Osteoblast (primary cell): ENCODE data around the gene IGF1. TPM values are rescaled to one million over a fixed set of nuclear protein-coding genes. Genes with fewer than 3 reads are reported as not detected.
A peak's percentile ranks its signal among the peaks of the same experiment; 100 is the strongest.

ENCODE experiments used
- DNase-seq: peaks from one replicate; pipeline ENCODE4 v3.0.0; 2011; ENCODE audit warnings: low spot score, mixed read lengths; ENCODE audit not compliant: insufficient read length; ENCODE audit errors: missing footprints
- H2AFZ ChIP-seq: 2 replicates; pipeline ENCODE4 v1.6.0; 2011; ENCODE audit warnings: mild to moderate bottlenecking, low read length
- H3K27ac ChIP-seq: 2 replicates; pipeline ENCODE4 v1.5.1; 2011; ENCODE audit warnings: mild to moderate bottlenecking, low read depth, low read length, moderate library complexity
- H3K27me3 ChIP-seq: 2 replicates; pipeline ENCODE4 v1.6.0; 2012; ENCODE audit warnings: mild to moderate bottlenecking, control low read depth, inconsistent platforms, low read length, moderate library complexity; ENCODE audit not compliant: insufficient read depth
- H3K36me3 ChIP-seq: 2 replicates; pipeline ENCODE4 v1.5.1; 2011; ENCODE audit warnings: mild to moderate bottlenecking, low read length, control low read depth, moderate library complexity; ENCODE audit not compliant: insufficient read depth
- H3K4me1 ChIP-seq: 2 replicates; pipeline ENCODE4 v1.5.1; 2011; ENCODE audit warnings: mild to moderate bottlenecking, low read length, control low read depth, moderate library complexity; ENCODE audit not compliant: insufficient read depth
- H3K4me2 ChIP-seq: 2 replicates; pipeline ENCODE4 v1.6.0; 2011; ENCODE audit warnings: mild to moderate bottlenecking, low read length; ENCODE audit not compliant: insufficient read depth
- H3K4me3 ChIP-seq: fragments of 200-600 bp; sonication (generic); 3 replicates; pipeline ENCODE4 v1.5.1; 2012; ENCODE audit warnings: mild to moderate bottlenecking, low read length, inconsistent platforms; ENCODE audit not compliant: insufficient read depth
- H3K79me2 ChIP-seq: 2 replicates; pipeline ENCODE4 v1.6.0; 2012; ENCODE audit warnings: mild to moderate bottlenecking, low read length, control low read depth, inconsistent platforms; ENCODE audit not compliant: insufficient read depth
- H3K9me3 ChIP-seq: 2 replicates; pipeline ENCODE4 v1.5.1; 2011; ENCODE audit warnings: low read depth, low read length, control low read depth
- H4K20me1 ChIP-seq: 2 replicates; pipeline ENCODE4 v1.6.0; 2012; ENCODE audit warnings: mild to moderate bottlenecking, low read length, control low read depth; ENCODE audit not compliant: insufficient read depth
- CTCF ChIP-seq: IDR thresholded peaks from 2 replicates; pipeline ENCODE4 v1.5.1; 2011; ENCODE audit warnings: mild to moderate bottlenecking, low read depth, low read length, moderate library complexity; ENCODE audit errors: extremely low read depth
- total RNA-seq: library from RNA; depleted of rRNA; stranded (reverse); fragments of >200 nt; gene quantifications from 2 replicates; pipeline ENCODE4 v1.2.3, GENCODE V29; 2012

Gene IGF1
- total RNA-seq, 1 donor, result 0.72 TPM

GRCh38 chr12:102513739-102514138, 33.4 kb upstream of the IGF1 start:
- Histone ChIP-seq H3K36me3 (no peaks in the 10 kb centered on the region), H4K20me1 (no peaks in the 10 kb centered on the region), H3K4me1 (no peaks in the 10 kb centered on the region), H3K27ac (no peak overlapping the region), H3K9me3 (no peaks in the 10 kb centered on the region), H3K4me2 (no peak overlapping the region), H3K27me3 (no peaks in the 10 kb centered on the region), H3K79me2 (no peaks in the 10 kb centered on the region), H2AFZ (no peak overlapping the region), H3K4me3 (no peak overlapping the region)
- no peak for DNase-seq
- TF ChIP-seq CTCF, result peak; percentile 48

GRCh38 chr12:102513272-102513671, 32.9 kb upstream of the IGF1 start:
- Histone ChIP-seq H3K9me3 (no peaks in the 10 kb centered on the region), H3K79me2 (no peaks in the 10 kb centered on the region), H3K4me3 (no peak overlapping the region), H2AFZ (no peak overlapping the region), H3K4me2 (no peak overlapping the region), H4K20me1 (no peaks in the 10 kb centered on the region), H3K27me3 (no peaks in the 10 kb centered on the region), H3K36me3 (no peaks in the 10 kb centered on the region), H3K4me1 (no peaks in the 10 kb centered on the region), H3K27ac (no peak overlapping the region)
- TF ChIP-seq CTCF, result no peak
- no peak for DNase-seq

GRCh38 chr12:102512523-102512922, 32.2 kb upstream of the IGF1 start:
- no peak for DNase-seq
- Histone ChIP-seq H3K9me3 (no peaks in the 10 kb centered on the region), H3K27ac (no peak overlapping the region), H3K36me3 (no peaks in the 10 kb centered on the region), H3K4me1 (no peaks in the 10 kb centered on the region), H3K79me2 (no peaks in the 10 kb centered on the region), H3K4me2 (no peak overlapping the region), H4K20me1 (no peaks in the 10 kb centered on the region), H3K4me3 (no peak overlapping the region), H2AFZ (no peak overlapping the region), H3K27me3 (no peaks in the 10 kb centered on the region)
- TF ChIP-seq CTCF, result no peak

GRCh38 chr12:102511575-102511974, 31.2 kb upstream of the IGF1 start:
- H4K20me1 ChIP-seq, result no peaks in the 10 kb centered on the region
- H3K4me3 ChIP-seq, result no peak overlapping the region
- H3K27ac ChIP-seq, result no peak overlapping the region
- no peaks in the 10 kb centered on the region for H3K36me3 ChIP-seq
- no peaks in the 10 kb centered on the region for H3K4me1 ChIP-seq
- H3K4me2 ChIP-seq, result no peak overlapping the region
- H3K9me3 ChIP-seq, result no peaks in the 10 kb centered on the region
- no peaks in the 10 kb centered on the region for H3K27me3 ChIP-seq
- no peaks in the 10 kb centered on the region for H3K79me2 ChIP-seq
- no peak for TF ChIP-seq CTCF
- no peak overlapping the region for H2AFZ ChIP-seq
- no peak for DNase-seq
